Activated T-helper 1 cell treated with anti-CD3 and anti-CD28 coated beads, Interleukin-12 subunit alpha, Interleukin-12 subunit beta, Interleukin-2, Interleukin-4 antibody, amounts not matched to agents 30 ng/mL and 10 ng/mL and 1 ng/mL, durations not matched to agents 14 hours and 24 hours and 36 hours (primary cell): Measurements from ENCODE around the gene FBXW10B. TPM values are rescaled to one million over a fixed set of nuclear protein-coding genes. Genes with fewer than 3 reads are reported as not detected.
"Not testable (repeated sequence)": the region's sequence is repeated elsewhere in the genome, so short reads cannot be mapped to it uniquely, and the experiment has no call there.

Experiments used
- DNase-seq: peaks from one replicate; pipeline ENCODE4 v3.0.0; 2021; ENCODE audit warnings: low spot score
- H3K27ac Mint-ChIP-seq: one replicate; pipeline ENCODE4 v1.8.0; 2021; ENCODE audit warnings: mild to moderate bottlenecking, mixed read lengths
- H3K27me3 Mint-ChIP-seq: one replicate; pipeline ENCODE4 v1.8.0; 2022; ENCODE audit warnings: mild to moderate bottlenecking, moderate library complexity, mixed read lengths; ENCODE audit not compliant: insufficient read depth
- H3K36me3 Mint-ChIP-seq: one replicate; pipeline ENCODE4 v1.8.0; 2021; ENCODE audit warnings: low read depth, mixed read lengths
- H3K4me1 Mint-ChIP-seq: one replicate; pipeline ENCODE4 v1.8.0; 2021; ENCODE audit warnings: low read depth, mixed read lengths
- H3K4me3 Mint-ChIP-seq: one replicate; pipeline ENCODE4 v1.8.0; 2021; ENCODE audit warnings: mild to moderate bottlenecking, moderate library complexity, mixed read lengths
- H3K9me3 Mint-ChIP-seq: one replicate; pipeline ENCODE4 v1.8.0; 2021; ENCODE audit warnings: mixed read lengths
- intact Hi-C: fragments of 100-400 bp; cut with micrococcal nuclease; formaldehyde crosslinking; loops from one replicate; pipeline ENCODE4 v1.15.1; 2024
- total RNA-seq: library from RNA; stranded (reverse); gene quantifications from 2 replicates; pipeline ENCODE4 v1.2.3, GENCODE V29; 2022

FBXW10B gene
- total RNA-seq, 1 donor from 2014 or later: 1.5 TPM

DNA sequence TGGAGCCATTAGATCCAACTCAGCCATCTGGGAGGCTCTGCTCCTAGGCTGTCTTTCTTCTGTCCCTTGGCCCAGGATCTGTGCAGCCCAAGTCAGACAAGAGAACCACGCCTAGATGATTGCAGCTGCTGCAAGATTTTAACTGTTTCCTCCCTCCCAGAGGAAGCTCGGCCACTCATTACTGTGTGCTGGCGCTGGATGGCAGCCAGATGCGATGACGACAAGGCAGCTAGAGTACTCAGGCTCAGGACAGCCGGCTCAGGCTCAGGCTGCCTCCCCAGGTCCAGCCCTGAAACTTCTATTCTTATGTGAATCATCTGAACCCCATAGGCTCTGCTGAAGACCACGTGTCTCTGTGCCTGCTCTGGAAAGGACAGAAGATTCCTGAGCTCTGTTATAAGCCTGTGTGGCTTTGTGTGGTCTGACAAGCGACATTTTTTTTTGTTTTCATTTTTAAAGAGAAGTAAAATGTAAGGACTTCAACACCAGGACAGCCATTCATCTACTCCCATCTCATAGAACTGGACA is 32.1 kb upstream of the FBXW10B start:
- no peaks in the 10 kb centered on the region for H3K27me3 Mint-ChIP-seq
- peak; percentile 41 for DNase-seq
- H3K4me1 Mint-ChIP-seq: peaks cover 46% of the 10 kb centered on the region
- peaks cover 14% of the 10 kb centered on the region for H3K36me3 Mint-ChIP-seq
- H3K4me3 Mint-ChIP-seq: peak overlapping the region; percentile 85
- H3K27ac Mint-ChIP-seq: peak overlapping the region; percentile 75
- intact Hi-C loops: no loop called here
- H3K9me3 Mint-ChIP-seq: no peaks in the 10 kb centered on the region

DNA sequence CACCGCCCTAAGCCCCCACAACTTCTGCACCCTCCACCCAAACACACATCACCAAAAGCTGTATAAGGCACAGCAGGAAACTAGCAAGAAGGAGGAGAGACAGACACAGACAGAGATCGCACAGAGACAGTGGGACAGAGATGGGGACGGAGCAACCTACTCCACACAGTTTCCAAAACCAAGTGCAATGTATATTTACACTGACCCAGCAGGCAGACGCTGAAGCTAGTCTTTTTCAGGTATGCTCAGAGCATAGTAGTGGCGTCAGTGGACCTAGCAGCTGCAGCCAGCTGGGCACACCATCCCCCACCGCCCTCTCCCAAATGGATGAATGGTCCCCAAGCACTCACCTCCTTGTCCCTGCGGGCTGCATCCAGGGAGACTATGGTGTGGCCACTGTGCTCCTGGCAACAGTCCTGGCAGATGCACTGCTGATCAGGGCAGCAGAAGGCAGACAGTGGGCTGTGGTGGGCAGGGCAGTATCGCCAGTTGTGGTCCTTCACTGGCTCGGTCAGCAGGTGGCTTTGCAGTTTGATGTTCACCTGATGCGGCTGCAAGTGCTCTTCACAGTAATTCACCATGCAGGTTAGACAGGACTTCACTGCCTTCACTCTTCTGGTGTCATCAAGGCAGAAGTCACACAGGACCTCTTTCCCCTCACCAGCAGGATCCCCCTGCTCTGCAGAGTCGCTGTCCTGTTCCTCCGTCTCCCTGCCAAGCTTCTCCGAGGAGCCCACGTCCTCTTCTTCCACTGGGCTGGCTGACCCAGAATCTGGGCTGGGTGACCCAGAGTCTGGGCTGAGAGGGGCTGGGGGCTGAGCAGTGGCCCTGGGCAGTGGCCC is 31.5 kb upstream of the FBXW10B start:
- H3K36me3 Mint-ChIP-seq: peaks cover 9% of the 10 kb centered on the region
- no peak for DNase-seq
- peak overlapping the region; percentile 79 for H3K27ac Mint-ChIP-seq
- peak overlapping the region; percentile 85 for H3K4me3 Mint-ChIP-seq
- no peaks in the 10 kb centered on the region for H3K9me3 Mint-ChIP-seq
- intact Hi-C loops: no loop called here
- H3K4me1 Mint-ChIP-seq: peaks cover 48% of the 10 kb centered on the region
- H3K27me3 Mint-ChIP-seq: no peaks in the 10 kb centered on the region

DNA sequence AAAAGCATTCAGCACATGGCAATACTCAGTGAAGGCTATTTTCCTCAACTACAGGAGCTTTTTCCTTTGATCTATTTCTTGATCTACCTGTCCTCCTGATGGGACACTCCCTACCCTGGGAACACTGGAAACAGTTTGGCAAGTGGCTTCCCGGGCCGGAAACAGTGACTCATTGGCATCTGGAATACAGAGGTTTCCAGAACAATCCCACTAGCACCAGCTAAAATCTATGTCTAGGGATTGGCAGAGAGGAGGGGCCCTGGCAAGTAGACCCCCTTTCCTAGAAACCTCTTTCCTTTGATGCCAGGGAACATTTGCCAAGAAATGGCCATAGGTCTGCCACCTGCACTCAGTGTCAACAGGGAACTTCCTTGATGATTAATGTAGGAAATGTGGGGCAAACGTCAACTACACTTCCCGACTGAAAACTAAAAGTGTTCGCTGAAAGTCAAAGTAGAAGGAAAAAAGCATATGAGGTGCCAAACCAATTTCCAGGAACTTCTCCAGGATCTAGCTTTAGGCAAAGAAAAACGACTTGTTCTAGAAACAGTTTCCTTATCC is 30.4 kb upstream of the FBXW10B start:
- intact Hi-C loops: no loop called here
- DNase-seq: no peak
- Mint-ChIP-seq H3K9me3 (no peaks in the 10 kb centered on the region), H3K4me1 (peaks cover 58% of the 10 kb centered on the region), H3K36me3 (peaks cover 9% of the 10 kb centered on the region), H3K4me3 (peak overlapping the region; percentile 85), H3K27me3 (no peaks in the 10 kb centered on the region), H3K27ac (peak overlapping the region; percentile 53)

DNA sequence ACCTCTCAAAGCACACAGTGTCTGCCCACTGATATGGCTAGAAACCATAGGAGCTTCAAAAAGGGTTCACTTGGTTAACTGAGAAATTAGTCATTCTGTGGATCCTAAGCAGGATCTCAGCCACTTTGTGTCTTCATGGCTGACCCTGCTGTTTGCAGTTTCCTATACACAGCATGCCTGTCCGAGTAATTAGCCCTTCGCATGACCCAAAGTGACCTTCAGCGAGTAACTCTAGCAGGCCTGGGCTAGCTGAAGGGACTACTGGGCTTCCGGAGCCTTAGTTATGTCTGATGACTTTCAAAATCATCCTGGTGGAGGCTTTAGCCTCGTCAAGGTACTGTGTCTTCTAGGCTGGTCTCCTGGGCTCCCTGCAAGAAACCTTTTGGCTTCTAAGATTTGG is 28.9 kb upstream of the FBXW10B start:
- intact Hi-C loops: no loop called here
- no peak for DNase-seq
- Mint-ChIP-seq H3K4me3 (peak overlapping the region; percentile 85), H3K36me3 (peaks cover 6% of the 10 kb centered on the region), H3K4me1 (peaks cover 58% of the 10 kb centered on the region), H3K9me3 (no peaks in the 10 kb centered on the region), H3K27me3 (no peaks in the 10 kb centered on the region), H3K27ac (peak overlapping the region; percentile 83)

DNA sequence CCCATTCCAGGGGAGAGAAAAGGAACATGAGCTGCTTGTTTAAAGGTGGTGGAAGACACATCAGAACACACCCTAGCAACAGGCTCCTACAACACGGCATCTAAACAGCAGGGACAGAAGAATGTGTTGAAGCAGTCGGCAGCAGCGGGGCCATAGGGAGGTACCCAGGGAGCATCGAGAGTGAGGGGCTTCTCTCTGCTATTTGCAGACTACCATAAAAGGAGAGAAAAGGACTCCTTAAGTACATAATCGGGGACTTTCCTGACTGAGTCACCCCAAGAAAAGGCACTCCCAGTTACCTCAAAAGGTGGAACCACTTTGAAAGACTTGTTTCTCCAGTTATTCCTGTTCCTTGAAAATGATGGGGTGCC is 26.4 kb upstream of the FBXW10B start:
- H3K36me3 Mint-ChIP-seq, intact Hi-C loops, H3K27me3 Mint-ChIP-seq, DNase-seq, H3K9me3 Mint-ChIP-seq: not testable (repeated sequence)
- H3K4me1 Mint-ChIP-seq: peaks cover 47% of the 10 kb centered on the region
- peak overlapping the region; percentile 85 for H3K27ac Mint-ChIP-seq
- H3K4me3 Mint-ChIP-seq: peak overlapping the region; percentile 13

DNA sequence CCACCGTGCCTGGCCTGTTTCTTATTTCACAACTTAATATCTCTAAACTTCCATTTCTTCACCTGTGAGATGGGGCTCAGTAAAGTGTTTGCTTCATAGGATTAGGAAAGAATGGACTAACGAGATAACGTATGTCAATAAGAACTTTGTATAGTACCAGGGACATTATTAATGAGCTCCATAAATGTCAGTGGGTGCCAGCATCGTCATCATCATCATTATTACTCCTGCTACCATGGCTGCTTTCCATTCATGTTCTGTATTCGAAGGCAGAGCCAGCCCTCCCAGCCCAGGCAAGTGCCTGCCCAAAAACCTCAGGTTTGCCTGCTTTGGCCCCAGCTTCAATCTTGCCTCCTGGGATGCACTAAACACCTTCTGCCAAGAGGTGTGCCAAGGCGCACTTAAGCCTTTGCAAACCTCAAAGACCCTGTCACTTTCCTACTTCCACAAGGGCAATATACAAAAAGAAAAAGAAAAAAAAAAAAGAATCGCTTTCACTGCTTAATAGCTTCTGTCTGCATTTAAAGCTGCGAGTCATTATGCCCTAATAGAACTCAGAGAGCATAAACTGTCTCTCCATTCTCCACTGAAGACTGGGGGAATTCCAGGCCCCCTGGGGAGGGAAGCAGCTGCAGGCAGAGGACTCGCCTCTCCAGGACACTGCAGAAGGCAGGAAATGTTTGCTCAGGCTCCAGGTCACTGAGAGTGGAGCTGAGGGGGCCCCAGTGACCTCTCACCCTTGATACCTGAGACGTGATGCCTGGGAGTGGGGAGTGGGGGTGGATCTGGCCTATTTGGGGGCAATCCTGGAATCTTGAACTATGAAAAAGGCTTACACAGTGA is 25.8 kb upstream of the FBXW10B start:
- H3K27me3 Mint-ChIP-seq, H3K36me3 Mint-ChIP-seq, intact Hi-C loops, H3K9me3 Mint-ChIP-seq, DNase-seq: not testable (repeated sequence)
- peak overlapping the region; percentile 85 for H3K27ac Mint-ChIP-seq
- H3K4me1 Mint-ChIP-seq: peaks cover 41% of the 10 kb centered on the region
- H3K4me3 Mint-ChIP-seq: peak overlapping the region; percentile 13

DNA sequence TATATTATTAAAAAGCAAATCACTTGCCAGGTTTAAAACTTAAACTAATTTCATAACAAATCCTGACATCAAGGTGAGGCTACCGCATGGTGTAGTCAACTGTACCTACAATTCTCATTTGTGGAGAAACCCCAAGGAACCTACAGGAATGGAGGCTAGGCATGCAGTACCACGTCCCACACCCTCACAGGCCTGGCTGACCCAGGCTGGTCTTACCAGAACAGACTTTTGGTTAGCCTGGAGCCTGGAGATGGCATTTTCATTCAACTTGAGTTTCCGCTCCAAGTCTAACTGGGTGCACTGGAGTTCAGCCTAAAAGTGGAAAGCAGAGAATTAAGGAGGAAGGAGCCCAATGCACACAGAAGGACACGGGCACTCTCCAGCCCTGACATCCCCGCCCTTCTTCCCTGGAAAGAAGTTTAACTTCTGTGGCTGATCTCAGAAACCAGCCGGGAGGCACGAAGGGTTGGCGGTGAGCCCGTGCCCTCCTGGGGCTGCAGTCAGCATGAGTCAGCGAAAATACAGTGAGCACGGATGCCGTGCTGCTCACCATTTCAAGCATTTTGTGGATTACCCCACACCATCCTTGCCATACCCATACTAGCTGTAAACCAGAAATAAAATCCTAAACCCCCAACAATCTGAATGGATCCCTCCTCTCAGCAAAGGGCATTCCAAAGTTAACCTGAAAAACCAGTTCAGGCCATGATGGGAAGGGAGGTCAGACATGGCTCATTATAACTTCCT is 23.2 kb upstream of the FBXW10B start:
- H3K27ac Mint-ChIP-seq, H3K4me3 Mint-ChIP-seq, H3K27me3 Mint-ChIP-seq, H3K36me3 Mint-ChIP-seq, DNase-seq, intact Hi-C loops, H3K9me3 Mint-ChIP-seq: not testable (repeated sequence)
- peaks cover 15% of the 10 kb centered on the region for H3K4me1 Mint-ChIP-seq

DNA sequence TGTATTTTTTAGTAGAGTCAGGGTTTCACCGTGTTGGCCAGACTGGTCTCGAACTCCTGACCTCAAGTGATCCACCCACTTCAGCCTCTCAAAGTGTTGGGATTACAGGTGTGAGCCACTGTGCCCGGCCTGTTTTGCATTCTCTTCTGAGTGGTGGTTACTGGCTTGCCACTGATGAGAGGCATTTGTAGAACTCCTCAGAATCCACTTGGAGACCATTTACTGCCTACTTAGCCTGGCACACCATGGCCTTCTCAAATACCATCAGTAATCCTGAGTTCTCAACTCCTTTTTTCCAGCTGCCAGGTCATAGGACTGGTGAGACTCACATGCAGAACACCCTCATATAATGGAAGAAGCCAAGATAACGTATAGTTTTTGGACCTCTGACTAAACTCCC is 22.5 kb upstream of the FBXW10B start:
- H3K4me1 Mint-ChIP-seq: peaks cover 12% of the 10 kb centered on the region
- H3K4me3 Mint-ChIP-seq, DNase-seq, H3K9me3 Mint-ChIP-seq, H3K27me3 Mint-ChIP-seq, H3K36me3 Mint-ChIP-seq, intact Hi-C loops, H3K27ac Mint-ChIP-seq: not testable (repeated sequence)

DNA sequence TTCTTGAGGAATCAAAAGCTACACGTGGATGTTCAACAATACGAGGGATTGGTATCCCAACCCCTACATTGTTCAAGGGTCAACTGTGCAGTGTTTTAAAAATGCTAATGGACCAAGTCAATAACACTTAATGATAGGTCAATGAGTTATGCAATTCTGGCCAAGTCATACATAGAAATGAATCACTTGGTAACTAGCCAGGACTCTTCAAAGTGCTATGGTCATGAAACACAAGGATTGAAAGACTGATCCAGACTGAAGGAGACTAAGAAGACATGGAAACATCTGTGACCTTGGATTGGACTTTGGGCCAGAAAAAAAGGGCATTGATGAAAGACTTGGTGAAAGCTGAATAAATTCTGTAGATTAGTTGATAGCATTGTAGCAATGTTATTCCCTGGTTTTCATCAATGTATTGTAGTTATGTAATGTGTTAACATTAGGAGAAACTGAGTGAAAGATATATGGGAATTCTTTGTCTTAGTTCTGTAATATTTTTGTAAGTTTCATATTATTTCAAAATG is 11.5 kb upstream of the FBXW10B start:
- H3K27ac Mint-ChIP-seq, H3K27me3 Mint-ChIP-seq, H3K9me3 Mint-ChIP-seq, DNase-seq, H3K4me3 Mint-ChIP-seq, H3K4me1 Mint-ChIP-seq, intact Hi-C loops: not testable (repeated sequence)
- H3K36me3 Mint-ChIP-seq: peaks cover 19% of the 10 kb centered on the region

DNA sequence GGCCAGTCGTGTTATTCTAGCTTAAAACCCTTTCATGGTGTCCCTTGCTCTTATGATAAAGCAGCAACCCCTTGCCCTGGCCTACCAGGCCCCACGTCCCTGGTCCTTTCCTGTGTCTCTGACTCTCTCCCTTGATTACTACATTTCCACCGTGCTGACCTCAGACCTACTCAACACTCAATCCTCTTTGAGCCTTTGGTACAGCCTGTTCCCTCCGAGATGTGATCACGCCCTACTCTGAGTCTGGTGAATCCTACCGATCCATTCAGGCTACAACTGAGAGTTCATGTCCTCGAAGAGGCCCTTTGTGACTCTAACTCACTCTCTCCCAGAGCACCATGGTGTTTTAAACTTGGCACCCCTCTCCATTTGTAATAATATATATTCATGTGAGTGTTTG is 10.5 kb upstream of the FBXW10B start:
- H3K9me3 Mint-ChIP-seq, H3K4me1 Mint-ChIP-seq, DNase-seq, H3K27ac Mint-ChIP-seq, intact Hi-C loops, H3K27me3 Mint-ChIP-seq, H3K4me3 Mint-ChIP-seq: not testable (repeated sequence)
- peaks cover 19% of the 10 kb centered on the region for H3K36me3 Mint-ChIP-seq

DNA sequence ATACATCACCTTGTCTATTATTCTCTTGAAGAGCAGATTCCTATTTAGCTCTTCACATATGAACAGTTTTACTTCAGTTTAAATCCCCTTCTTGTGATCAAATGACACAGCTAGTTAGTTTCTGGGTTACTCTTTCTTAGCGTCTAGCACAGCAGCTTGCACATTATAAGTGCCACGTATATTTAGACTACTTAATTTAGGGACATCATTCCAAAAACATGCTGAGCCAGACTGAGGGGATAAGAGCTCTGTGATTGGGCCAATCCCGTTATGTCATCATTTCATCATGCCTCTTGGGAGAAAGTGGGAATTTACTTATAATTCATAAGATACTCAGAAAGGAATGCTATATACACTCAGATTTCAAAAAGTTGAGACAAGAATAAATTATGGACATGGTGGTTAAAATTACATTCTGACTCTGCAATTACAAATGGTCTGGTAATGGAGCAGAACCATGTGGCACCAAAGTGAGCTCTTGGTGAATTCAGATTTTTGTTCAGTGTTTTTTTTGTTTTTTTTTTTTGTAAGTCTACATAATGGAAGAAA is 4.2 kb upstream of the FBXW10B start:
- H3K4me3 Mint-ChIP-seq, H3K27me3 Mint-ChIP-seq, H3K9me3 Mint-ChIP-seq, H3K36me3 Mint-ChIP-seq, H3K4me1 Mint-ChIP-seq, H3K27ac Mint-ChIP-seq, intact Hi-C loops, DNase-seq: not testable (repeated sequence)

DNA sequence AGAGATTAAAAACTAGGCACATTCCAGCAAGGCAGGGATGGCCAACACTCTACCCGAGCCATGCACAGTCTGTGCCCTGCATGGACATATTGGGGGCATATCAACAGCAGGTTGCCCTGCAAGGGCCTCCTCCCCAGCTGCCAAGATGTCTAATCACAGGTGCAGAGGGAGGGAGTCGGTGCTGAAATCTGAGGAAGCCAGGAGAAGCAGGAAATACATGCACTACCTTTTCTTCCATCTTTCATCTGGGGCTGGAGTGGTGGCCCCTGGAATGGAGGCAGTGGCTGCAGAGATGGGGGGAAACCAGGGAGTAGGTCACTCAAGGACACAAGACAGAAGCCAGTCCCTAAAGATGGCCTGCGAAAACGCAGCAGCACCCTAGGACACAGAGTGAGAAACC is 3.8 kb upstream of the FBXW10B start:
- H3K9me3 Mint-ChIP-seq, H3K4me1 Mint-ChIP-seq, H3K27ac Mint-ChIP-seq, H3K4me3 Mint-ChIP-seq, H3K36me3 Mint-ChIP-seq, intact Hi-C loops, H3K27me3 Mint-ChIP-seq, DNase-seq: not testable (repeated sequence)
